K562 (cell line): ENCODE measurements around the gene OVCA2. TPM values are rescaled to one million over a fixed set of nuclear protein-coding genes. Genes with fewer than 3 reads are reported as not detected.

Experiments
- ATAC-seq: fragments of 200-7000 bp; cut with Tn5 transposase; 3 replicates; pipeline ENCODE4 v1.9.1; 2020; ENCODE audit warnings: moderate library complexity
- BruUV-seq: library from RNA; stranded (reverse); fragments of 400-500 nt; replicated peaks from 2 replicates; lab custom pipeline; 2021; lab: Mats Ljungman, UMichigan
- CTCF ChIA-PET: fragments of 300-600 bp; formaldehyde crosslinking; extraction: SDS; loops from one replicate; lab custom pipeline; 2021; ENCODE audit warnings: low intra/inter-chr PET ratio; lab: Yijun Ruan, JAX
- POLR2A ChIA-PET: fragments of 300-600, 350-650 bp; sonication (Branson Sonifier 250); formaldehyde crosslinking; extraction: SDS; loops from one replicate; lab custom pipeline; 2021; ENCODE audit warnings: antibody characterized with exemption, inconsistent platforms; lab: Yijun Ruan, JAX
- DNase-seq, 4 experiments: peaks; one replicate each; pipeline versions ENCODE4 v3.0.0 to v3.0.0-alpha.2; 2011 to 2018; ENCODE audit warnings: low spot score in 3 of 4, mixed read lengths in 3 of 4; ENCODE audit errors: extremely low read depth in 1 of 4
- FAIRE-seq: peaks from 2 replicates; lab custom pipeline; 2011; peaks lifted over from hg19 to GRCh38; lab: Jason Lieb, UNC
- H2AFZ ChIP-seq: 2 replicates; pipeline ENCODE4 v1.6.0; 2011; ENCODE audit warnings: low read depth, low read length, control low read depth, inconsistent platforms
- H3K27ac ChIP-seq: fragments of 200-600 bp; 3 replicates; pipeline ENCODE4 v1.8.0; 2011; ENCODE audit warnings: low read depth, mild to moderate bottlenecking, control low read depth, inconsistent platforms, low read length, moderate library complexity, mixed read lengths; ENCODE audit errors: extremely low read depth
- H3K27me3 ChIP-seq, 2 experiments: fragments of 300-600 bp in 1 of 2; 2 replicates in 1 of 2; 3 replicates in 1 of 2; pipeline versions ENCODE4 v1.6.0 to v1.8.0; 2011; ENCODE audit warnings: inconsistent platforms in 2 of 2, low read length in 2 of 2, mild to moderate bottlenecking in 1 of 2, mixed read lengths in 1 of 2, moderate library complexity in 1 of 2; ENCODE audit not compliant: control insufficient read depth in 2 of 2, insufficient read depth in 2 of 2
- H3K36me3 ChIP-seq: fragments of 300-600 bp; 3 replicates; pipeline ENCODE4 v1.8.0; 2011; ENCODE audit warnings: mild to moderate bottlenecking, low read length, inconsistent platforms; ENCODE audit not compliant: control insufficient read depth, insufficient read depth
- H3K4me1 ChIP-seq, 2 experiments: fragments of 200-600 bp in 1 of 2; replicated peaks in 1 of 2; 2 replicates in 1 of 2; 3 replicates in 1 of 2; pipeline versions ENCODE4 v1.5.1 to v1.8.0; 2011; ENCODE audit warnings: inconsistent platforms in 2 of 2, low read length in 2 of 2, mild to moderate bottlenecking in 1 of 2, mixed read lengths in 1 of 2, moderate library complexity in 1 of 2; ENCODE audit not compliant: control insufficient read depth in 2 of 2, insufficient read depth in 2 of 2
- H3K4me2 ChIP-seq: 2 replicates; pipeline ENCODE4 v1.6.1; 2011; ENCODE audit warnings: low read length, control low read depth, inconsistent platforms, mixed read lengths; ENCODE audit not compliant: insufficient read depth
- H3K4me3 ChIP-seq: fragments of 200-600 bp; sonication (generic), shearing (Covaris generic); 2 replicates; pipeline ENCODE4 v1.5.1; 2016; ENCODE audit warnings: control low read depth, inconsistent platforms
- H3K79me2 ChIP-seq: fragments of 200-600 bp; 3 replicates; pipeline ENCODE4 v1.8.0; 2011; ENCODE audit warnings: low read length, inconsistent platforms; ENCODE audit not compliant: control insufficient read depth, insufficient read depth
- H3K9ac ChIP-seq, 2 experiments: 2 replicates each; pipeline versions ENCODE4 v1.6.0 to v1.6.1; 2011; ENCODE audit warnings: low read depth in 2 of 2, low read length in 2 of 2, control low read depth in 1 of 2, inconsistent platforms in 1 of 2, mild to moderate bottlenecking in 1 of 2, mixed read lengths in 1 of 2; ENCODE audit not compliant: insufficient read depth in 1 of 2
- H3K9me1 ChIP-seq: one replicate; pipeline ENCODE4 v1.6.0; 2011; ENCODE audit warnings: inconsistent platforms, mild to moderate bottlenecking, low read length, moderate library complexity; ENCODE audit not compliant: control insufficient read depth, insufficient read depth
- H3K9me3 ChIP-seq: replicated peaks from 2 replicates; pipeline ENCODE4 v1.5.1; 2011; ENCODE audit warnings: low read depth, low read length, inconsistent platforms; ENCODE audit not compliant: control insufficient read depth, insufficient read depth
- H4K20me1 ChIP-seq: replicated peaks from 2 replicates; pipeline ENCODE4 v1.6.1; 2011; ENCODE audit warnings: low read length, inconsistent platforms, mixed read lengths; ENCODE audit not compliant: control insufficient read depth, insufficient read depth
- FOS ChIP-seq: IDR thresholded peaks from 3 replicates; pipeline ENCODE4 v1.6.1; 2011; ENCODE audit not compliant: insufficient read length; ENCODE audit errors: extremely low read depth
- HEY1 ChIP-seq: fragments of 250-450 bp; sonication (Bioruptor Pico); IDR thresholded peaks from 2 replicates; pipeline ENCODE4 v1.5.0; 2020; ENCODE audit warnings: mild to moderate bottlenecking, moderate library complexity, borderline replicate concordance
- NCOA4 ChIP-seq: fragments of 450-650 bp; IDR thresholded peaks from 2 replicates; pipeline ENCODE4 v1.6.1; 2018; ENCODE audit warnings: mild to moderate bottlenecking; ENCODE audit not compliant: partially characterized antibody
- NEUROD1 ChIP-seq: fragments of 150-350 bp; IDR thresholded peaks from 2 replicates; pipeline ENCODE4 v1.6.1; 2014; ENCODE audit warnings: borderline replicate concordance, low read length, low read depth; ENCODE audit not compliant: partially characterized antibody
- NR3C1 ChIP-seq: sonication (generic); formaldehyde crosslinking; IDR thresholded peaks from 2 replicates; pipeline ENCODE4 v1.8.1; 2022; ENCODE audit warnings: missing genetic modification reagents
- SMAD2 ChIP-seq: fragments of 150-350 bp; IDR thresholded peaks from 2 replicates; pipeline ENCODE4 v1.6.1; 2014; ENCODE audit warnings: low read depth, mild to moderate bottlenecking, low read length
- STAT5A ChIP-seq: IDR thresholded peaks from 2 replicates; pipeline ENCODE4 v1.6.1; 2012; ENCODE audit warnings: low read length, inconsistent platforms, borderline replicate concordance
- TFAM ChIP-seq: fragments of 250-450 bp; sonication (Bioruptor Pico); conservative IDR thresholded peaks from 2 replicates; pipeline ENCODE4 v1.5.0; 2021; ENCODE audit warnings: mild to moderate bottlenecking, moderate library complexity
- ZNF431 ChIP-seq: sonication (generic); formaldehyde crosslinking; IDR thresholded peaks from 2 replicates; pipeline ENCODE4 v1.8.0; 2022; ENCODE audit warnings: mild to moderate bottlenecking, missing genetic modification reagents
- ZNF696 ChIP-seq: fragments of 250-450 bp; sonication (Bioruptor Pico); conservative IDR thresholded peaks from 2 replicates; pipeline ENCODE4 v1.4.0; 2020; ENCODE audit warnings: mild to moderate bottlenecking, moderate library complexity
- WGBS: fragments of 100-300 bp; shearing (Covaris generic); methylation state at CpG from one replicate; pipeline ENCODE4 v1.1.6; 2016; ENCODE audit warnings: low coverage, mixed read lengths; ENCODE audit not compliant: insufficient coverage; ENCODE audit errors: missing lambda C conversion rate; 5-methylcytosine and 5-hydroxymethylcytosine counted together
- in situ Hi-C: fragments of 300-500 bp; cut with MboI; formaldehyde crosslinking; loops from 4 replicates; pipeline ENCODE4 v1.15.0; 2018; ENCODE audit warnings: inconsistent platforms, mixed read lengths
- intact Hi-C: fragments of 100-400 bp; cut with micrococcal nuclease; formaldehyde crosslinking; loops from 2 replicates; pipeline ENCODE4 v1.14.2; 2022
- polyA plus RNA-seq, 8 experiments: library from polyadenylated mRNA; depleted of rRNA in 4 of 8; stranded (reverse) in 5 of 8; unstranded in 3 of 8; fragments of >200 nt; fragmentation: Nextera tagmentation in 2 of 8; fragmentation: Illumina TruSeq in 1 of 8; extraction: Ambion mirVana in 2 of 8; extraction: Trizol in 1 of 8; gene quantifications; 2 replicates each; pipeline versions ENCODE4 v1.2.1 to v1.2.3, GENCODE V29; 2011 to 2014; ENCODE audit warnings: inconsistent platforms in 1 of 8, missing spikeins in 1 of 8
- total RNA-seq, 7 experiments: library from RNA; depleted of rRNA in 6 of 7; stranded (reverse); fragments of >200 nt in 6 of 7; fragmentation: Illumina TruSeq in 2 of 7; extraction: Trizol in 2 of 7; gene quantifications; 2 replicates each; pipeline versions ENCODE4 v1.2.1 to v1.2.3, GENCODE V29; 2011 to 2021; ENCODE audit warnings: low replicate concordance in 1 of 7

Gene OVCA2
- total and polyA plus RNA-seq, 9 of the 15 experiments (the other 6 are each of a cell fraction or from before 2014, with no cell fraction given) = 3.0 to 23.7 (median 14.1) TPM

GRCh38 chr17:2068519-2069051, 26.8 kb downstream of the OVCA2 start:
- CTCF ChIA-PET = no interaction called here
- in situ Hi-C loops = loop anchor here (10.0 kb wide), 1 partner anchor 176 kb away; no protein-coding TSS in a partner anchor
- no TSS peak for BruUV-seq

More at GRCh38 chr17:2068519-2069051, 26.8 kb downstream of the OVCA2 start:
- Histone ChIP-seq H3K4me2 (no peak overlapping the region), H3K9ac (no peak overlapping the region), H3K36me3 (peaks cover 21% of the 10 kb centered on the region; the same call in 2 of the 3 replicates), H3K9me1 (no peaks in the 10 kb centered on the region)
- FAIRE-seq (no peak), ATAC-seq (no peak)
- TF ChIP-seq NR3C1 (CRISPR knock-in tag) (no peak), NCOA4 (no peak), FOS (no peak), HEY1 (CRISPR knock-in tag) (no peak), TFAM (CRISPR knock-in tag) (no peak), ZNF696 (CRISPR knock-in tag) (no peak), STAT5A (no peak), ZNF431 (CRISPR knock-in tag) (no peak), NEUROD1 (no peak), SMAD2 (no peak)
- TF ChIP-seq, all 486 proteins: peak for 0
- POLR2A ChIA-PET = interaction anchor here (1.1 kb wide), 1 partner anchor 9 kb away, joined by 4 read pairs; no protein-coding TSS in a partner anchor
- Histone ChIP-seq H3K27me3 (no peaks in the 10 kb centered on the region), H3K4me1 (peaks cover 0 to 6% of the 10 kb centered on the region in 2 experiments; a peak in 1 of 5 replicates), H3K9me3 (no peaks in the 10 kb centered on the region), H3K79me2 (no peaks in the 10 kb centered on the region), H2AFZ (no peak overlapping the region), H4K20me1 (no peaks in the 10 kb centered on the region), H3K27ac (no peak overlapping the region), H3K4me3 (no peak overlapping the region)
- no peak for DNase-seq
- intact Hi-C loops = no loop called here
- WGBS = 82% methylated on average over 10 of the region's 15 CpGs
